HG03280 (cell line): ENCODE results near the gene CRYGN.

Experiments
- ATAC-seq: cut with Tn5 transposase; IDR thresholded peaks from one replicate; pipeline ENCODE4 v1.9.1; 2021; ENCODE audit warnings: mild to moderate bottlenecking, moderate library complexity; ENCODE audit not compliant: unreplicated experiment

CRYGN gene

GRCh38 chr7:151408839-151409666 lies 30.9 kb downstream of the CRYGN start:
- ATAC-seq: no peak

GRCh38 chr7:151408498-151408838 lies 31.5 kb downstream of the CRYGN start:
- no peak for ATAC-seq

GRCh38 chr7:151406886-151407583 lies 32.9 kb downstream of the CRYGN start:
- no peak for ATAC-seq

GRCh38 chr7:151406051-151406875 lies 33.7 kb downstream of the CRYGN start:
- ATAC-seq: no peak

GRCh38 chr7:151405588-151405987 lies 34.4 kb downstream of the CRYGN start:
- ATAC-seq: no peak

GRCh38 chr7:151405056-151405455 lies 34.9 kb downstream of the CRYGN start:
- no peak for ATAC-seq

- ATAC-seq: no peak
Observed at GRCh38 chr7:151404216-151405011, 35.5 kb downstream of the CRYGN start.

- ATAC-seq: no peak
Observed at GRCh38 chr7:151403764-151404163, 36.2 kb downstream of the CRYGN start.

- ATAC-seq: no peak
Observed at GRCh38 chr7:151402029-151402835, 37.7 kb downstream of the CRYGN start.

GRCh38 chr7:151400626-151401315 lies 39.2 kb downstream of the CRYGN start:
- ATAC-seq: peak; percentile 74

- no peak for ATAC-seq
Observed at GRCh38 chr7:151399906-151400305, 40.0 kb downstream of the CRYGN start.

- no peak for ATAC-seq
Observed at GRCh38 chr7:151399305-151399601, 40.7 kb downstream of the CRYGN start.

- ATAC-seq: no peak
Observed at GRCh38 chr7:151398446-151399304, 41.3 kb downstream of the CRYGN start.

GRCh38 chr7:151397026-151397425 lies 42.9 kb downstream of the CRYGN start:
- no peak for ATAC-seq

GRCh38 chr7:151396328-151396970 lies 43.5 kb downstream of the CRYGN start:
- no peak for ATAC-seq

GRCh38 chr7:151395036-151395367 lies 44.9 kb downstream of the CRYGN start:
- ATAC-seq: no peak

GRCh38 chr7:151394076-151395035 lies 45.6 kb downstream of the CRYGN start:
- ATAC-seq: no peak
